Activated T-helper 17 cell treated with anti-CD3 and anti-CD28 coated beads, Interleukin-2, amount 50 U/mL, for 72 hours (primary cell): ENCODE data around the gene SEMA6A. TPM values are rescaled to one million over a fixed set of nuclear protein-coding genes. Genes with fewer than 3 reads are reported as not detected.

ENCODE experiments used
- ATAC-seq: fragments of 150-1000 bp; cut with Tn5 transposase; replicated peaks from 2 replicates; pipeline ENCODE4 v1.10.0; 2021; ENCODE audit warnings: mild to moderate bottlenecking, moderate library complexity
- H3K27ac Mint-ChIP-seq: one replicate; pipeline ENCODE4 v1.8.0; 2022; ENCODE audit warnings: mixed read lengths
- H3K27me3 Mint-ChIP-seq: one replicate; pipeline ENCODE4 v1.8.0; 2022; ENCODE audit warnings: mixed read lengths
- H3K36me3 Mint-ChIP-seq: one replicate; pipeline ENCODE4 v1.8.0; 2022; ENCODE audit warnings: low read depth, mild to moderate bottlenecking, mixed read lengths
- H3K4me1 Mint-ChIP-seq: one replicate; pipeline ENCODE4 v1.8.0; 2022; ENCODE audit warnings: mixed read lengths
- H3K4me3 Mint-ChIP-seq: one replicate; pipeline ENCODE4 v1.8.0; 2022; ENCODE audit warnings: mild to moderate bottlenecking, mixed read lengths
- H3K9me3 Mint-ChIP-seq: one replicate; pipeline ENCODE4 v1.8.0; 2022; ENCODE audit warnings: mixed read lengths
- total RNA-seq, 2 donors: library from RNA; stranded (reverse); gene quantifications; one replicate each; pipeline ENCODE4 v1.2.3, GENCODE V29; 2022

The SEMA6A gene
- total RNA-seq, 2 donors from 2014 or later, result 0.50 TPM; not detected in 1

GRCh38 chr5:116410336-116410890 lies 164.2 kb downstream of the SEMA6A start:
- ATAC-seq, result no peak
- no peaks in the 10 kb centered on the region for H3K4me1 Mint-ChIP-seq
- H3K27ac Mint-ChIP-seq, result no peak overlapping the region
- no peaks in the 10 kb centered on the region for H3K27me3 Mint-ChIP-seq
- no peaks in the 10 kb centered on the region for H3K9me3 Mint-ChIP-seq
- H3K36me3 Mint-ChIP-seq, result peaks cover 42% of the 10 kb centered on the region
- H3K4me3 Mint-ChIP-seq, result no peak overlapping the region

- Mint-ChIP-seq H3K4me3 (no peak overlapping the region), H3K36me3 (peaks cover 36% of the 10 kb centered on the region), H3K27ac (no peak overlapping the region), H3K9me3 (no peaks in the 10 kb centered on the region), H3K4me1 (no peaks in the 10 kb centered on the region), H3K27me3 (no peaks in the 10 kb centered on the region)
- no peak for ATAC-seq
Observed at GRCh38 chr5:116409591-116410296, 164.9 kb downstream of the SEMA6A start.

- peaks cover 16% of the 10 kb centered on the region for H3K36me3 Mint-ChIP-seq
- H3K4me3 Mint-ChIP-seq, result no peak overlapping the region
- H3K9me3 Mint-ChIP-seq, result no peaks in the 10 kb centered on the region
- H3K27ac Mint-ChIP-seq, result no peak overlapping the region
- no peaks in the 10 kb centered on the region for H3K4me1 Mint-ChIP-seq
- no peak for ATAC-seq
- H3K27me3 Mint-ChIP-seq, result no peaks in the 10 kb centered on the region
Observed at GRCh38 chr5:116406306-116407041, 168.1 kb downstream of the SEMA6A start.

- Mint-ChIP-seq H3K4me3 (no peak overlapping the region), H3K9me3 (no peaks in the 10 kb centered on the region), H3K4me1 (no peaks in the 10 kb centered on the region), H3K27ac (no peak overlapping the region), H3K27me3 (no peaks in the 10 kb centered on the region), H3K36me3 (peaks cover 24% of the 10 kb centered on the region)
- ATAC-seq, result no peak
Observed at GRCh38 chr5:116404792-116405191, 169.8 kb downstream of the SEMA6A start.

GRCh38 chr5:116404016-116404415 lies 170.6 kb downstream of the SEMA6A start:
- Mint-ChIP-seq H3K36me3 (peaks cover 28% of the 10 kb centered on the region), H3K4me1 (no peaks in the 10 kb centered on the region), H3K9me3 (no peaks in the 10 kb centered on the region), H3K27me3 (no peaks in the 10 kb centered on the region), H3K27ac (no peak overlapping the region), H3K4me3 (no peak overlapping the region)
- no peak for ATAC-seq

- Mint-ChIP-seq H3K27ac (no peak overlapping the region), H3K27me3 (no peaks in the 10 kb centered on the region), H3K36me3 (peaks cover 26% of the 10 kb centered on the region), H3K4me1 (no peaks in the 10 kb centered on the region), H3K4me3 (no peak overlapping the region), H3K9me3 (no peaks in the 10 kb centered on the region)
- ATAC-seq, result no peak
Observed at GRCh38 chr5:116402235-116402634, 172.4 kb downstream of the SEMA6A start.

- ATAC-seq, result no peak
- no peaks in the 10 kb centered on the region for H3K27me3 Mint-ChIP-seq
- no peak overlapping the region for H3K4me3 Mint-ChIP-seq
- peaks cover 20% of the 10 kb centered on the region for H3K36me3 Mint-ChIP-seq
- H3K27ac Mint-ChIP-seq, result no peak overlapping the region
- H3K4me1 Mint-ChIP-seq, result no peaks in the 10 kb centered on the region
- H3K9me3 Mint-ChIP-seq, result no peaks in the 10 kb centered on the region
Observed at GRCh38 chr5:116401576-116401975, 173.0 kb downstream of the SEMA6A start.

- H3K27ac Mint-ChIP-seq, result no peak overlapping the region
- peaks cover 13% of the 10 kb centered on the region for H3K36me3 Mint-ChIP-seq
- no peaks in the 10 kb centered on the region for H3K27me3 Mint-ChIP-seq
- no peak overlapping the region for H3K4me3 Mint-ChIP-seq
- no peaks in the 10 kb centered on the region for H3K4me1 Mint-ChIP-seq
- no peaks in the 10 kb centered on the region for H3K9me3 Mint-ChIP-seq
- no peak for ATAC-seq
Observed at GRCh38 chr5:116396476-116397099, 178.0 kb downstream of the SEMA6A start.

- Mint-ChIP-seq H3K36me3 (peaks cover 4% of the 10 kb centered on the region), H3K4me3 (no peak overlapping the region), H3K9me3 (peaks cover 4% of the 10 kb centered on the region), H3K27me3 (no peaks in the 10 kb centered on the region), H3K4me1 (no peaks in the 10 kb centered on the region), H3K27ac (no peak overlapping the region)
- ATAC-seq, result no peak
Observed at GRCh38 chr5:116395631-116396203, 178.9 kb downstream of the SEMA6A start.

- no peak for ATAC-seq
- H3K4me3 Mint-ChIP-seq, result no peak overlapping the region
- H3K27ac Mint-ChIP-seq, result no peak overlapping the region
- peaks cover 4% of the 10 kb centered on the region for H3K36me3 Mint-ChIP-seq
- H3K4me1 Mint-ChIP-seq, result no peaks in the 10 kb centered on the region
- H3K27me3 Mint-ChIP-seq, result no peaks in the 10 kb centered on the region
- H3K9me3 Mint-ChIP-seq, result peaks cover 4% of the 10 kb centered on the region
Observed at GRCh38 chr5:116395226-116395625, 179.4 kb downstream of the SEMA6A start.

- Mint-ChIP-seq H3K36me3 (no peaks in the 10 kb centered on the region), H3K27me3 (no peaks in the 10 kb centered on the region), H3K9me3 (peaks cover 6% of the 10 kb centered on the region), H3K4me3 (no peak overlapping the region), H3K27ac (no peak overlapping the region), H3K4me1 (no peaks in the 10 kb centered on the region)
- ATAC-seq, result no peak
Observed at GRCh38 chr5:116394186-116394867, 180.3 kb downstream of the SEMA6A start.
